WERI-Rb-1 (cell line): ENCODE data around the gene TGIF2.

Experiments used
- DNase-seq: peaks from one replicate; pipeline ENCODE4 v3.0.0-alpha.2; 2020
- H3K27ac ChIP-seq: fragments of 250-450 bp; sonication (Bioruptor Pico); 2 replicates; pipeline ENCODE4 v1.5.1; 2020; ENCODE audit warnings: mild to moderate bottlenecking, moderate library complexity
- H3K27me3 ChIP-seq: fragments of 250-450 bp; sonication (Bioruptor Pico); 2 replicates; pipeline ENCODE4 v1.5.1; 2021; ENCODE audit warnings: mild to moderate bottlenecking, low read depth, moderate library complexity; ENCODE audit not compliant: insufficient read depth, severe bottlenecking
- H3K36me3 ChIP-seq: fragments of 250-450 bp; sonication (Bioruptor Pico); 2 replicates; pipeline ENCODE4 v1.5.1; 2020; ENCODE audit warnings: mild to moderate bottlenecking, moderate library complexity
- H3K4me3 ChIP-seq: 2 replicates; pipeline ENCODE4 v1.5.1; 2011; ENCODE audit warnings: low read depth, mild to moderate bottlenecking, control low read depth, low read length
- H3K9me3 ChIP-seq: fragments of 250-450 bp; sonication (Bioruptor Pico); 2 replicates; pipeline ENCODE4 v1.5.1; 2021; ENCODE audit warnings: mild to moderate bottlenecking, moderate library complexity; ENCODE audit not compliant: severe bottlenecking
- TF ChIP-seq, protein P1 (sequence below): IDR thresholded peaks from 2 replicates; pipeline ENCODE4 v1.5.1; 2011; ENCODE audit warnings: low read depth, mild to moderate bottlenecking, control low read depth, inconsistent platforms, low read length

TGIF2 gene

DNA sequence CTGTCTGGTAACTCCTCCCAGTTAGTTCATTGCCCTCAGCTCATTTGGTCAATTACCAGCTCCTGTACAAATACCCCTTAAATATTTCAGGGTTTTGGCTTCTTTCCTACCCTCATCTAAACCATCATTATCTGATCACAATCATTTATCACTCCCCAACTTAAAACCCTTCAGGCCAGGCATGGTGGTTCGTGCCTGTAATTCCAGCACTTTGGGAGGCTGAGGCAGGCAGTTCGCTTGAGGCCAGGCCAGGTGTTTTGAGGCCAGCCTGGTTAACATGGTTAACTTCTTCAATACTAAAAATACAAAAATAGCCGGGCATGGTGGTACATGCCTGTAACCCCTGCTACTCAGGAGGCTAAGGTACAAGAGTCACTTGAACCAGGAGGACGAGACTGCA, 9.4 kb downstream of the TGIF2 start:
- DNase-seq, result no peak
- TF ChIP-seq, protein P1, sequence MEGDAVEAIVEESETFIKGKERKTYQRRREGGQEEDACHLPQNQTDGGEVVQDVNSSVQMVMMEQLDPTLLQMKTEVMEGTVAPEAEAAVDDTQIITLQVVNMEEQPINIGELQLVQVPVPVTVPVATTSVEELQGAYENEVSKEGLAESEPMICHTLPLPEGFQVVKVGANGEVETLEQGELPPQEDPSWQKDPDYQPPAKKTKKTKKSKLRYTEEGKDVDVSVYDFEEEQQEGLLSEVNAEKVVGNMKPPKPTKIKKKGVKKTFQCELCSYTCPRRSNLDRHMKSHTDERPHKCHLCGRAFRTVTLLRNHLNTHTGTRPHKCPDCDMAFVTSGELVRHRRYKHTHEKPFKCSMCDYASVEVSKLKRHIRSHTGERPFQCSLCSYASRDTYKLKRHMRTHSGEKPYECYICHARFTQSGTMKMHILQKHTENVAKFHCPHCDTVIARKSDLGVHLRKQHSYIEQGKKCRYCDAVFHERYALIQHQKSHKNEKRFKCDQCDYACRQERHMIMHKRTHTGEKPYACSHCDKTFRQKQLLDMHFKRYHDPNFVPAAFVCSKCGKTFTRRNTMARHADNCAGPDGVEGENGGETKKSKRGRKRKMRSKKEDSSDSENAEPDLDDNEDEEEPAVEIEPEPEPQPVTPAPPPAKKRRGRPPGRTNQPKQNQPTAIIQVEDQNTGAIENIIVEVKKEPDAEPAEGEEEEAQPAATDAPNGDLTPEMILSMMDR, result no peak
- peaks cover 53% of the 10 kb centered on the region for H3K36me3 ChIP-seq

DNA sequence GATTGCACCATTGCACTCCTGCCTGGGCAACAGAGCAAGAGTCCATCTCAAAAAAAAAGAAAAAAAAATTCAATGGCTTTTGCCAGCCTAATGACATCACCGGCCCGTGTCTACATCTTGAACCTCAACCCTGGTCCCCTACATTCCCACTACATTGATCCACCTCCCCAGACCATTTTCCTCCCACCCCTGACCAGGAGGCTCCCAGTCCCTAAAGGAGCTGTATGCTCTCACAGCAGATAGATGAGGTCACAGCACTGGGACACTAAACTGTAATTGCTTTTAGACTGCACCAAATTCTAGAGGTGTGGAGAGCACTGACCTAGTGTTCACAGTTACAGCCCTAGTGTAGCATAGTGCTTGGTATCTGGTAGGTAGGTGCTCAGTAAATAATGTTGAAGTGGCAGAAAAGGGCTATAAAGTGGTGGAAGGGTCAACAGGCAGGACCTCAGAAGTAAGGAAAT, 10.7 kb downstream of the TGIF2 start:
- no peaks in the 10 kb centered on the region for H3K27me3 ChIP-seq
- H3K9me3 ChIP-seq, result no peaks in the 10 kb centered on the region
- no peak overlapping the region for H3K27ac ChIP-seq
- TF ChIP-seq, protein P1, result no peak
- no peak overlapping the region for H3K4me3 ChIP-seq
- no peak for DNase-seq
- H3K36me3 ChIP-seq, result peaks cover 49% of the 10 kb centered on the region

More for the DNA sequence above, 9.4 kb downstream of the TGIF2 start:
- Histone ChIP-seq H3K27ac (no peak overlapping the region), H3K4me3 (no peak overlapping the region), H3K9me3 (no peaks in the 10 kb centered on the region), H3K27me3 (no peaks in the 10 kb centered on the region)

DNA sequence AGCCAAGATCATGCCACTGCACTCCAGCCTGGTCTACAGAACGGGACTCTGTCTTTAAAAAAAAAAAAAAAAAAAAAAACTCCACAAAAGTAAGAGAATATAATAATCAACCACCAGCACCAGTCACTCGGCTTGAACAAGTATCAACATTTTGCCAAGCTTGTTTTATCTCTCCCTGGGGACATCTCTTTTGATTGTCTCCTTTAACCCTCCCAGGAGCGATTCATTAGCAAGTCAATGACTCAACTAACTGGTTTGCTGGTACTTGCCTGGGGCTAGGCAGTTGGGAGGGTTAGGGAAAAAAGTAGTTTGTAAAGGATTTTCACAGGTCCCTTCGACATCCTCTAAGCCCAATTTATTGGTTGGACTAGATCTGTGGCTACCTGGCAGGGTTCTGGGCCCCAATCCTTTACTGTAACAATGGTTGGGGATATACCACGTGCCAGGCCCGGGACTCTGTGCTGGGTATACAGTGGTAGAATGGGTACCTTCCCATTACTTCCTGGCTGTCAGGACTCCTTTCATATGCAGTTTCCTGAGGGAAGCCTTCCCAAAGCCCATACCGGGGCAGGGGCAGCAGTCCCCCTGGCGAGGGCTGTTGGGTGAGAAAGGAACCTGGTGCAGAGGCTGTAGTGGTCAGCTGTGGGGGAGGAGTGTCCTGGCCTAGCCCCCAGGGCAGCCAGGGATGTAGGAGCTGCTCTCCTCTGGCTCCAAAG, 12.2 kb downstream of the TGIF2 start:
- Histone ChIP-seq H3K27ac (no peak overlapping the region), H3K27me3 (no peaks in the 10 kb centered on the region), H3K36me3 (peaks cover 41% of the 10 kb centered on the region), H3K9me3 (no peaks in the 10 kb centered on the region), H3K4me3 (no peak overlapping the region)
- TF ChIP-seq, protein P1, result no peak
- no peak for DNase-seq

DNA sequence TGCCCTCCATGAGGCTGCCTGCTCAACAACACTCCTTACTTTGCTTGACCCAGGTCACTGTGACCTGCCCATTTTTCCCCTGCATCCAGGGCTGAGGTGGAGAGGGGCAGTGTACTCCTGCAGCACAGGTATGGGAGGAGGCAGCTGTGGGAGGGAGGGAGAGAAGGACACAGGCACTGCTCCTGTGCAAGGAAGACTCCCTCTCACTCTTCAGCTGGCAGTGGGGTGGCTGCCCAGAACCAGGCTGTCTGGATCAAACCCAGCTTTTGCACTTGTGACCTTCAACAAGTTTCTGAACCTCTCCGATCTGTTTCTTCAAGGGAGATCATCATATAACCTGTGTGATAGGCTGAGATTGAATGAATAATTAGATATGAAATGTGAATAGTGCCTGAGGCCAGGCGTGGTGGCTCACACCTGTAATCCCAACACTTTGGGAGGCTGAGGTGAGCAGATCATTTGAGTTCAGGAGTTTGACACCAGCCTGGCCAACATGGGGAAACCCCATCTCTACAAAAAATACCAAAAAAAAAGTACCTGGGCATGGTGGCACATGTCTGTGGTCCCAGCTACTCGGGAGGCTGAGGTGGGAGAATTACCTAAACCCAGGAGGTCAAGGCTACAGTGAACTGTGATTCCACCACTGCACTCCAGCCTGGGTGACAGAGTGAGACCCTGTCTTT, 14.1 kb downstream of the TGIF2 start:
- TF ChIP-seq, protein P1, result no peak
- no peak overlapping the region for H3K4me3 ChIP-seq
- H3K27ac ChIP-seq, result no peak overlapping the region
- H3K27me3 ChIP-seq, result no peaks in the 10 kb centered on the region
- H3K36me3 ChIP-seq, result peaks cover 36% of the 10 kb centered on the region
- H3K9me3 ChIP-seq, result no peaks in the 10 kb centered on the region
- DNase-seq, result no peak

DNA sequence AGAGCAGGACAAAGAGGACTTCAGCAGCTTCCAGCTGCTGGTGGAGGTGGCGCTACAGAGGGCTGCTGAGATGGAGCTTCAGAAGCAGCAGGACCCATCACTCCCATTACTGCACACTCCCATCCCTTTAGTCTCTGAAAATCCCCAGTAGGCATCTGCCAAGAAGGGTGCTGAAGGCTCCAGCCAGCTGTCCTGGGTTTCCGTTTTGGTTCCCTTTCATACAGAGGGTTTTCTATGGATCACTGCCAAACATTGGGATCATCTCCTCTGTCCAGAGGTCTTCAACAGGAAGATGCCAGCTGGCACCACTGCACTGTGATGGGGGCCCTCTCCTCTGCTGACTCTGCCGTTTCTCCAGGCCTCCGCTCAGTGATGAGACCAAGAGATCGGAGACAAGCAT, 17.9 kb downstream of the TGIF2 start:
- Histone ChIP-seq H3K27ac (peak overlapping the region; percentile 42; the same call in 1 of the 2 replicates), H3K27me3 (no peaks in the 10 kb centered on the region), H3K4me3 (no peak overlapping the region), H3K36me3 (peaks cover 38% of the 10 kb centered on the region), H3K9me3 (no peaks in the 10 kb centered on the region)
- no peak for DNase-seq
- TF ChIP-seq, protein P1, result no peak
